Amygdala (tissue), 56 donors: ENCODE measurements around the gene ADK.

Experiments used
- DNase-seq, 56 donors: peaks; one replicate each; lab custom pipeline; 2025; lab: John Stamatoyannopoulos, UW

ADK gene

GRCh38 chr10:74231375-74231774, 80.4 kb downstream of the ADK start:
- DNase-seq, result no peak

GRCh38 chr10:74233281-74233680, 82.3 kb downstream of the ADK start:
- no peak for DNase-seq

- no peak for DNase-seq
These were observed 83.5 kb downstream of the ADK start for GRCh38 chr10:74234569-74234968.

GRCh38 chr10:74238031-74238431, 87.0 kb downstream of the ADK start:
- no peak for DNase-seq

GRCh38 chr10:74238516-74238915, 87.5 kb downstream of the ADK start:
- DNase-seq, result no peak

- DNase-seq, result no peak
These were observed 92.0 kb downstream of the ADK start for GRCh38 chr10:74243067-74243466.

- peak in 1 of 56 donors; percentile 35 for DNase-seq
These were observed 93.2 kb downstream of the ADK start for GRCh38 chr10:74244097-74244685.

- DNase-seq, result no peak
These were observed 93.8 kb downstream of the ADK start for GRCh38 chr10:74244807-74245206.

- DNase-seq, result no peak
These were observed 95.5 kb downstream of the ADK start for GRCh38 chr10:74246495-74246894.

- DNase-seq, result no peak
These were observed 98.8 kb downstream of the ADK start for GRCh38 chr10:74249865-74250264.

GRCh38 chr10:74255214-74255613, 104.2 kb downstream of the ADK start:
- DNase-seq, result no peak

GRCh38 chr10:74255888-74256357, 104.9 kb downstream of the ADK start:
- no peak for DNase-seq

- DNase-seq, result no peak
These were observed 111.8 kb downstream of the ADK start for GRCh38 chr10:74262856-74263255.

- no peak for DNase-seq
These were observed 113.0 kb downstream of the ADK start for GRCh38 chr10:74263996-74264395.

- no peak for DNase-seq
These were observed 121.3 kb downstream of the ADK start for GRCh38 chr10:74272288-74272687.

- no peak for DNase-seq
These were observed 124.8 kb downstream of the ADK start for GRCh38 chr10:74275755-74276290.

- no peak for DNase-seq
These were observed 125.4 kb downstream of the ADK start for GRCh38 chr10:74276416-74276815.

- DNase-seq, result no peak
These were observed 131.3 kb downstream of the ADK start for GRCh38 chr10:74282151-74282847.

- DNase-seq, result no peak
These were observed 131.8 kb downstream of the ADK start for GRCh38 chr10:74282848-74283210.

- DNase-seq, result no peak
These were observed 138.2 kb downstream of the ADK start for GRCh38 chr10:74289188-74289587.

GRCh38 chr10:74289951-74290350, 138.9 kb downstream of the ADK start:
- no peak for DNase-seq

- DNase-seq, result no peak
These were observed 139.7 kb downstream of the ADK start for GRCh38 chr10:74290708-74291107.
